GM10266 (cell line): ENCODE measurements around the gene CENPT.

Experiments
- DNase-seq: peaks from one replicate; pipeline ENCODE4 v3.0.0; 2012; ENCODE audit errors: extremely low spot score
- TF ChIP-seq, protein P1 (sequence below): IDR thresholded peaks from 2 replicates; pipeline ENCODE4 v1.5.1; 2012; ENCODE audit warnings: mild to moderate bottlenecking, low read depth; ENCODE audit not compliant: control insufficient read depth, insufficient read depth; ENCODE audit errors: missing control alignments

Gene CENPT

DNA sequence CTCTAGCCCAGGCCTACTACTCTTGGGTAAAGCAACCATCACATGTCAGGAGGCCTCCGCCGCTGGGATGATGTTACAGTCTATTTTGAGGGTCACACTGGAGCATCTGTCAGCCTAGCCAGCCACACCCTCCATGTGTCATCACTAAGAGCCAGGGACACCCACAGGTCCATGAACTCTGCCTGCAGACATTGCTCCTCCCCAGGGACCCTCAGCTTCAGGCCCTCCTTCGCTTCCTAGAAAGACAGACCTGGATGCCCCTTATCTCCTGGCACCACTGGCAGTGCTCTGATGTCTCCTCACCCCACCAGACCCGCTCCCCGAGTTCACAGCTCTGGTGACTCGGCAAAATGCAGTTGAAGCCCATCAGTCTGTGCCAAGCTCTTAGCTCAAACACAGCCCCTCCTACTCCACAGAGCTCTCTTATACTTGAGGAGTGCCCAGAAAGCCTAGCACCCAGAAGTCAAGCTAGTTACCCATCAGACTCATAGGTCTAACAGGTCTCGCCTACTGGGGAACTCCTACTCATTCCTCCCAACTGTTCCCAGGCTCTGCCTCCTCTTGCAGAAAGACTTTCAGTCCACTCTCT lies 47.1 kb downstream of the CENPT start:
- TF ChIP-seq, protein P1, sequence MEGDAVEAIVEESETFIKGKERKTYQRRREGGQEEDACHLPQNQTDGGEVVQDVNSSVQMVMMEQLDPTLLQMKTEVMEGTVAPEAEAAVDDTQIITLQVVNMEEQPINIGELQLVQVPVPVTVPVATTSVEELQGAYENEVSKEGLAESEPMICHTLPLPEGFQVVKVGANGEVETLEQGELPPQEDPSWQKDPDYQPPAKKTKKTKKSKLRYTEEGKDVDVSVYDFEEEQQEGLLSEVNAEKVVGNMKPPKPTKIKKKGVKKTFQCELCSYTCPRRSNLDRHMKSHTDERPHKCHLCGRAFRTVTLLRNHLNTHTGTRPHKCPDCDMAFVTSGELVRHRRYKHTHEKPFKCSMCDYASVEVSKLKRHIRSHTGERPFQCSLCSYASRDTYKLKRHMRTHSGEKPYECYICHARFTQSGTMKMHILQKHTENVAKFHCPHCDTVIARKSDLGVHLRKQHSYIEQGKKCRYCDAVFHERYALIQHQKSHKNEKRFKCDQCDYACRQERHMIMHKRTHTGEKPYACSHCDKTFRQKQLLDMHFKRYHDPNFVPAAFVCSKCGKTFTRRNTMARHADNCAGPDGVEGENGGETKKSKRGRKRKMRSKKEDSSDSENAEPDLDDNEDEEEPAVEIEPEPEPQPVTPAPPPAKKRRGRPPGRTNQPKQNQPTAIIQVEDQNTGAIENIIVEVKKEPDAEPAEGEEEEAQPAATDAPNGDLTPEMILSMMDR, result no peak
- DNase-seq, result no peak

DNA sequence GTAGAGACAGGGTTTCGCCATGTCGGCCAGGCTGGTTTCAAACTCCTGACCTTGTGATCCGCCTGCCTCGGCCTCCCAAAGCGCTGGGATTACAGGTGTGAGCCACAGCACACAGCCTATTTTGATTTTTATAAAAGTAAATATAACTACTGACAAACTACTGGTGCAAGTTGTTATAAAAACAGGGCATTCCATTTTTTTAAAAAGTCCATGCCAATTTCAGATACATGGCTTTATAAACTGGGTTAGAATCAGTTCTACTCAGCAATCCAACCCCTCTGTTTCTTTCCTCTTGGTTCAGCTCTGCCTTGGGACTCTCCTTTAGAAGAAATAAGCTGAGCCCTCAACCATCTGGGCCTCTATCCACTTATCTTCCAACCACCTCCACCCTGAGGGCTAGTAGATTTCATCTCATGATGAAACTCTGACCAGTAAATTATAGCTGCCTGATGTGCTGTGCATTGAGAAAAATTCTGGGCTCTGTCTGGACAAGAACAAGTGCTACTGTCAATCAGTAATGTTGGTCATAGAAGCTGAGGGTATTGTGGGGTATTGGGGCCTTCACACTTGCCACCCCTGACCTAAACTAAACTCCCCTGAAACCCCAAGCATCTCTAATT lies 51.3 kb downstream of the CENPT start:
- no peak for DNase-seq
- TF ChIP-seq, protein P1, result no peak

DNA sequence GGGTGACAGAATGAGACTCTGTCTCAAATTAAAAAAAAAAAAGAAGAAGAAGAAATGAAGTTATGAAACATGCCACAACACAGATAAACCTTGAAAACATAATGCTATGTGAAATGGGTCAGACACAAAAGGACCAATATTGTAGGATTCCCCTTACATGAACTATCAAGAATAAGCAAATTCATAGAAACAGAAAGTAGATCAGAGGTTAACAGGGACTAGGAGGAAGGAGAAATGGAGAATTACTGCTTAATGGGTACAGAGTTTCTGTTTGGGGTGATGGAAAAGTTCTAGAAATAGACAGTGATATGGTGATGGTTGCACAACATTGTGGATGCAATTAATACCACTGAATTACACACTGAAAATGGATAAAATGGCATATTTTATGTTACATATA lies 57.4 kb downstream of the CENPT start:
- DNase-seq, result no peak
- TF ChIP-seq, protein P1, result no peak

DNA sequence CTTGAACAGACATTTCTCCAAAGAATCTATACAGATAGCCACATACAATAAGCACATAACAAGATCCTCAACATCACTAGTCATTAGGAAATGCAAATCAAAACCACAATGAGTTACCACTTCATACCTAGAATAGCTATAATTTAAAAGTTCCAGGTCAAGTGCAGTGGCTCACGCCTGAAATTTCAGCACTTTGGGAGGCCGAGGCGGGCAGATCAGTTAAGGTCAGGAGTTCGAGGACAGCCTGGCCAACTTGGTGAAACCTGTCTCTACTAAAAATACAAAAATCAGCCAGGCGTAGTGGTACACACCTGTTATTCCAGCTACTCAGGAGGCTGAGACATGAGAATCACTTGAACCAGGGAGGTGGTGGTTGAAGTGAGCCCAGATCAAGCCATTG lies 61.0 kb downstream of the CENPT start:
- no peak for DNase-seq
- TF ChIP-seq, protein P1, result no peak

DNA sequence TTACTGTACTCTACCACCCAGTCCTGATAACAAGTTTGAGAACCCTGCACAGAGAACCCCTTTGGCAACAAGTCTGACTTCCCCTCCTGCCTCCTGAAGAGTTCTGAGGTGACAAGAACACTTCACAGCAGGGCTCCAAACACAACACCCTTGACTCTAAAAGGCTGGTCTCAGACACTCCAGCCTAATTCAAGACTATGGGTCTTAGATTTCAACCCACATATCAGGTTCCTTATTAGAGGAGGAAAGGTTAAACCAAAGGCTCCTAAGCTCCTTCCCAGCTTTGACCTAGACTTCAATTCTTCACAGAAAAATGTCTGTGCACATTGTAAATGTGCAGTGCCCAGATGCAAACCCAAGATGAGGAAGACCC lies 64.2 kb downstream of the CENPT start:
- no peak for DNase-seq
- TF ChIP-seq, protein P1, result no peak

DNA sequence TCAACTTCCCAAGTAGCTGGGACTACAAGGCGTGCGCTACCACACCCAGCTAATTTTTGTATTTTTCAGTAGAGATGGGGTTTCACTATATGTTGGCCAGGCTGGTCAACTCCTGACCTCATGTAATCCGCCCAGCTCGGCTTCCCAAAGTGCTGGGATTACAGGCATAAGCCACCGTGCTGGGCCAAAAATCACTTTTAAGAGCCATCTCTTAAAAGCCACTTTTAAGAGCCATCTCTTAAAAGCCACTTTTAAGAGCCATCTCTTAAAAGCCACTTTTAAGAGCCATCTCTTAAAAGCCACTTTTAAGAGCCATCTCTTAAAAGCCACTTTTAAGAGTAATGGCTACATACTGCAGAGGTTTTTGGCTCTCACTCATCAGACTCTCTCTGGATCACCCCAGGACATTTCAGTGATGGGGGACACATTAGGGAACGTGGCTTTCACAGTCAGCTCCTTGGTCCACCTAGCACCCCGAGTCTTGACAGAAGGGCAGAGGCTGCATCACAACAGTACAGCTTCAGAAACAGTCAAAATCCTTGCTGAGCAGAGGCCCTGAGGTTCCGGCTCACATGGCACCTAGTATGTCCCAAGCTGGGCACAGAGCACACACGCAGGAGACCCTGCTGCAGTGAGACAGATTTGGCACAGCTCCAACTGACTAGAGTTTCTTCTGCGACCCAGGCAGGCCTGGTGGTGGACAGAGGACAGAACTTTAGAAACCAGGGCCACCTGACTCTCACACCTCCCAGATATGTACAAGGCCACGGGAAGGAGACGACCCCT lies 64.7 kb downstream of the CENPT start:
- DNase-seq, result no peak

DNA sequence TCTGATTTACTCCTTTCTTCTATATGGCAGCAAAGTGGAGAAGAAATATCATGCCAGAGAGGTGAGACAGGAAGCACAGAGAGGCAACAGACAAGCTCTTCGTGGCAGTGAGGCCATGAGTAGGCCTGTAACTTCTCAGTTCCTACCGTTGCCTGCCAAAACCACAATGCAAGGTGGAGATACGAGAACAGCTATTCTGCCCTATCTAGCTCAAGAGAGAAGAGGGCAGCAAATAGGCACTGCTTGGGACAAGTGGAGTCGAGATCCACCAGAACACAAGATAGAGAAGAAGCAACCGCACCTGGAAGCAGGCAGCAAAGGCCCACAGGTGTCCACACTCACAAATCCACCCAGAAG lies 66.0 kb downstream of the CENPT start:
- TF ChIP-seq, protein P1, result no peak
- peak; percentile 36 for DNase-seq

More for the DNA sequence above, 64.7 kb downstream of the CENPT start:
- TF ChIP-seq, protein P1, result no peak
